Panc1 (cell line): ENCODE results near the gene MBOAT1. TPM values are rescaled to one million over a fixed set of nuclear protein-coding genes. Genes with fewer than 3 reads are reported as not detected.

Experiments used
- ATAC-seq: fragments of 200-7000 bp; cut with Tn5 transposase; 2 replicates; pipeline ENCODE4 v1.9.1; 2020; ENCODE audit warnings: mild to moderate bottlenecking, moderate library complexity
- BruUV-seq: library from RNA; stranded (reverse); fragments of 400-500 nt; replicated peaks from 2 replicates; lab custom pipeline; 2021; lab: Mats Ljungman, UMichigan
- CTCF ChIA-PET: fragments of 300-600 bp; sonication (Branson Sonifier 250); formaldehyde crosslinking; loops from one replicate; lab custom pipeline; 2022; ENCODE audit warnings: antibody characterized with exemption; lab: Charles Lee
- POLR2A ChIA-PET: fragments of 300-600 bp; sonication (Branson Sonifier 250); formaldehyde crosslinking; loops from one replicate; lab custom pipeline; 2022; ENCODE audit warnings: antibody characterized with exemption; lab: Charles Lee
- DNase-seq: peaks from one replicate; pipeline ENCODE4 v3.0.0-alpha.2; 2010; ENCODE audit warnings: low read depth, low spot score
- H3K27ac ChIP-seq: 2 replicates; pipeline ENCODE4 v1.5.1; 2011; ENCODE audit warnings: mild to moderate bottlenecking, low read length, inconsistent platforms
- H3K27me3 ChIP-seq: fragments of 200-500 bp; sonication (Bioruptor generic); 2 replicates; pipeline ENCODE4 v1.6.0; 2014; ENCODE audit warnings: low read length, inconsistent platforms; ENCODE audit not compliant: control insufficient read depth, insufficient read depth
- H3K36me3 ChIP-seq: fragments of 200-500 bp; sonication (Bioruptor generic); 2 replicates; pipeline ENCODE4 v1.5.1; 2014; ENCODE audit warnings: inconsistent platforms, mild to moderate bottlenecking, low read length, moderate library complexity; ENCODE audit not compliant: control insufficient read depth, insufficient read depth
- H3K4me1 ChIP-seq: 2 replicates; pipeline ENCODE4 v1.5.1; 2011; ENCODE audit warnings: inconsistent platforms, mild to moderate bottlenecking, low read length, moderate library complexity; ENCODE audit not compliant: control insufficient read depth, insufficient read depth
- H3K4me3 ChIP-seq, 2 experiments: 2 replicates each; pipeline ENCODE4 v1.5.1; 2011 to 2012; ENCODE audit warnings: low read depth in 2 of 2, low read length in 2 of 2, mild to moderate bottlenecking in 2 of 2, inconsistent platforms in 1 of 2, moderate library complexity in 1 of 2
- H3K9me3 ChIP-seq: fragments of 200-500 bp; sonication (Bioruptor generic); 2 replicates; pipeline ENCODE4 v1.5.1; 2014; ENCODE audit warnings: low read depth, mild to moderate bottlenecking, inconsistent platforms, low read length, moderate library complexity; ENCODE audit not compliant: control insufficient read depth, insufficient read depth
- POLR2AphosphoS5 ChIP-seq: IDR thresholded peaks from 2 replicates; pipeline ENCODE4 v1.6.1; 2012; ENCODE audit warnings: mild to moderate bottlenecking, low read depth, low read length, moderate library complexity
- REST ChIP-seq, 2 experiments: IDR thresholded peaks; 2 replicates each; pipeline ENCODE4 v1.6.1; 2011 to 2012; ENCODE audit warnings: low read depth in 2 of 2, control low read depth in 1 of 2, low read length in 1 of 2, mild to moderate bottlenecking in 1 of 2, moderate library complexity in 1 of 2; ENCODE audit not compliant: insufficient read depth in 1 of 2
- SIN3A ChIP-seq: IDR thresholded peaks from 2 replicates; pipeline ENCODE4 v1.6.1; 2012; ENCODE audit warnings: low read depth, mild to moderate bottlenecking, low read length, moderate library complexity, borderline replicate concordance; ENCODE audit not compliant: insufficient read depth
- TCF7L2 ChIP-seq: IDR thresholded peaks from 2 replicates; pipeline ENCODE4 v1.6.1; 2011; ENCODE audit warnings: mild to moderate bottlenecking, low read depth, low read length, inconsistent platforms
- in situ Hi-C: cut with HindIII; loops from 2 replicates; pipeline ENCODE4 v1.10.0; 2016; ENCODE audit warnings: low sequenced_read_pairs, low pct_unique_long_range_greater_than_20kb
- intact Hi-C: fragments of 100-400 bp; cut with micrococcal nuclease; formaldehyde crosslinking; loops from one replicate; pipeline ENCODE4 v1.10.0; 2022; ENCODE audit not compliant: unreplicated experiment
- total RNA-seq: library from RNA; stranded (reverse); gene quantifications from one replicate; pipeline ENCODE4 v1.2.1, GENCODE V29; 2021; ENCODE audit not compliant: unreplicated experiment
- TF ChIP-seq, protein P1 (sequence below): fragments of 450-650 bp; IDR thresholded peaks from 2 replicates; pipeline ENCODE4 v1.5.1; 2017; ENCODE audit warnings: mild to moderate bottlenecking

MBOAT1 gene
- total RNA-seq, 1 experiment from 2014 or later = 15.1 TPM

- ATAC-seq (no peak), DNase-seq (no peak)
- H3K27ac ChIP-seq = no peak overlapping the region
- no peaks in the 10 kb centered on the region for H3K36me3 ChIP-seq
- no peaks in the 10 kb centered on the region for H3K9me3 ChIP-seq
- intact Hi-C loops (no loop called here), in situ Hi-C loops (no loop called here)
- no peaks in the 10 kb centered on the region for H3K27me3 ChIP-seq
- H3K4me3 ChIP-seq = no peak overlapping the region
- H3K4me1 ChIP-seq = no peaks in the 10 kb centered on the region
- ChIA-PET POLR2A (no interaction called here), CTCF (no interaction called here)
- no TSS peak for BruUV-seq
- TF ChIP-seq SIN3A (no peak), TCF7L2 (no peak), REST (IDR thresholded peaks at IDR 0.05; ENCODE audit: insufficient read depth in 1 of 2, low read depth in 2 of 2, low read length in 1 of 2) (no peak), POLR2AphosphoS5 (no peak)
- TF ChIP-seq, protein P1, sequence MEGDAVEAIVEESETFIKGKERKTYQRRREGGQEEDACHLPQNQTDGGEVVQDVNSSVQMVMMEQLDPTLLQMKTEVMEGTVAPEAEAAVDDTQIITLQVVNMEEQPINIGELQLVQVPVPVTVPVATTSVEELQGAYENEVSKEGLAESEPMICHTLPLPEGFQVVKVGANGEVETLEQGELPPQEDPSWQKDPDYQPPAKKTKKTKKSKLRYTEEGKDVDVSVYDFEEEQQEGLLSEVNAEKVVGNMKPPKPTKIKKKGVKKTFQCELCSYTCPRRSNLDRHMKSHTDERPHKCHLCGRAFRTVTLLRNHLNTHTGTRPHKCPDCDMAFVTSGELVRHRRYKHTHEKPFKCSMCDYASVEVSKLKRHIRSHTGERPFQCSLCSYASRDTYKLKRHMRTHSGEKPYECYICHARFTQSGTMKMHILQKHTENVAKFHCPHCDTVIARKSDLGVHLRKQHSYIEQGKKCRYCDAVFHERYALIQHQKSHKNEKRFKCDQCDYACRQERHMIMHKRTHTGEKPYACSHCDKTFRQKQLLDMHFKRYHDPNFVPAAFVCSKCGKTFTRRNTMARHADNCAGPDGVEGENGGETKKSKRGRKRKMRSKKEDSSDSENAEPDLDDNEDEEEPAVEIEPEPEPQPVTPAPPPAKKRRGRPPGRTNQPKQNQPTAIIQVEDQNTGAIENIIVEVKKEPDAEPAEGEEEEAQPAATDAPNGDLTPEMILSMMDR = no peak
Observed at GRCh38 chr6:20104696-20105095, 107.6 kb downstream of the MBOAT1 start.

DNA sequence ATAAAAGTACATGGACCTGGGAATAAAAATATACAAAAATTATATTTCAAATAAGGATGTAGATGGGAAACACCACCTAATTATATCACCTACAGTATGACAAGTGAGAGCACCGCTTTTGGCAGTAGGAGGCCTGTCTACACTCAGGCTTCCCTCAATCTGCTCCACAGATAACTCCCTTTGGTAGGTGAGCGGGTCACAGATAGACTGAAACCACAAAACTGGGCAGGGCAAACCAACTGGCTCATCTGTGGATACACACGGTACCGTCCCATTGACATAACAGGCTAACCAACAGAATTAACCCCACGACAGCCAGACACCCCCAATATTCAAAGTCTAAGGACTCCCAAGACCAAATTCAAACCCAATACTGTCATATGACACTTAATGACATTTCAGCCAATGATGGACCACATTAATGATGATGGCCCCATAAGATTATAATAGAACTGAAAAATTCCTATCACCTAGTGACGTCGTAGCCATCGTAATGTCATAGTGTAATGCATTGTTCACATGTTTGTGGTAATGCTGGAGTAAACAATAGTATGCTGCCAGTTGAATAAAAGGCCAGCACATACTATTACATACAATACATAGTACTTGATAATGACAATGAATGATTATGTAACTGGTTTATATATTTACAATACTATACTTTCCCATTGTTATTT is 109.7 kb downstream of the MBOAT1 start:
- Histone ChIP-seq H3K27me3 (no peaks in the 10 kb centered on the region), H3K4me1 (no peaks in the 10 kb centered on the region), H3K36me3 (no peaks in the 10 kb centered on the region), H3K9me3 (no peaks in the 10 kb centered on the region), H3K27ac (no peak overlapping the region), H3K4me3 (no peak overlapping the region)
- intact Hi-C loops (no loop called here), in situ Hi-C loops (no loop called here)
- ChIA-PET POLR2A (no interaction called here), CTCF (no interaction called here)
- no peak for DNase-seq
- no TSS peak for BruUV-seq
- no peak for ATAC-seq
- no peak for TF ChIP-seq TCF7L2

GRCh38 chr6:20099156-20099555 is 113.1 kb downstream of the MBOAT1 start:
- in situ Hi-C loops (no loop called here), intact Hi-C loops (no loop called here)
- CTCF ChIA-PET = no interaction called here
- Histone ChIP-seq H3K4me3 (no peak overlapping the region), H3K9me3 (no peaks in the 10 kb centered on the region), H3K27me3 (no peaks in the 10 kb centered on the region), H3K36me3 (no peaks in the 10 kb centered on the region), H3K27ac (no peak overlapping the region), H3K4me1 (no peaks in the 10 kb centered on the region)
- ATAC-seq (no peak), DNase-seq (no peak)
- TF ChIP-seq, protein P1 = no peak
- TF ChIP-seq POLR2AphosphoS5 (no peak), TCF7L2 (no peak), REST (IDR thresholded peaks at IDR 0.05; ENCODE audit: insufficient read depth in 1 of 2, low read depth in 2 of 2, low read length in 1 of 2) (no peak), SIN3A (no peak)
- BruUV-seq = no TSS peak
- POLR2A ChIA-PET = no interaction called here
